Suprapubic skin (tissue), 4 donors: Measurements from ENCODE around the gene UCK2.

Source experiments
- POLR2A ChIP-seq, 2 donors: fragments of 450-650 bp; IDR thresholded peaks; one replicate each; pipeline ENCODE4 v1.6.1; 2017; ENCODE audit warnings: antibody characterized with exemption in 2 of 2, mild to moderate bottlenecking in 2 of 2, moderate library complexity in 2 of 2
- POLR2AphosphoS5 ChIP-seq, 3 donors: sonication (generic); formaldehyde crosslinking; IDR thresholded peaks; one replicate each; pipeline ENCODE4 v1.6.1; 2017; ENCODE audit warnings: antibody characterized with exemption in 3 of 3

DNA sequence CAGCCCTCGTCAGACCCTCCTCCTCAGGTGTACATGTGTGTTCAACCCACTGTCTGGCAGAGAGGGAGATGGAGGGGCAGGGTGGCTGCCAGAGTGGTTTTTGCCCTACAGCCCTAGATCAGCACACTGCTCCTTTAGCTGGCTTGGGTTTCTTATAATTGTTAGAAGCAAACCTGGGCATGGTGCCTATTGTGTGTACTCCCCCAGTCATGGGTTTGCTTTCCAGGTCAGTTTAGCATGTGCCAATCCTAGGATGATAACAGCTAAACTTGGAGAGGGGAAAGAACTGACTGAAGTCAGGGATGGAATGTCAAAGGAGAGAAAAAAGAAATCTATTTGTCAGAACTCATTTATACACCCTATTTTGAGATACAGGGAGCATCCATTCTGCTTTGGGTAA lies 63.3 kb downstream of the UCK2 start:
- no peak for TF ChIP-seq POLR2A (IDR thresholded peaks at IDR 0.05)
- no peak for TF ChIP-seq POLR2AphosphoS5 (IDR thresholded peaks at IDR 0.05)
